Activated CD4-positive, alpha-beta T cell treated with anti-CD3 and anti-CD28 coated beads for 36 hours (primary cell): ENCODE measurements around the gene PRKG1. TPM values are rescaled to one million over a fixed set of nuclear protein-coding genes. Genes with fewer than 3 reads are reported as not detected.
"Not testable (repeated sequence)": the region's sequence is repeated elsewhere in the genome, so short reads cannot be mapped to it uniquely, and the experiment has no call there.

Experiments used
- ATAC-seq: fragments of 200-7000 bp; cut with Tn5 transposase; one replicate; pipeline ENCODE4 v1.10.0; 2021; ENCODE audit warnings: mild to moderate bottlenecking, moderate library complexity
- CTCF ChIA-PET: fragments of 350-600 bp; sonication (Branson Sonifier 250); formaldehyde crosslinking; loops from one replicate; lab custom pipeline; 2021; ENCODE audit warnings: antibody characterized with exemption; lab: Charles Lee
- POLR2A ChIA-PET: fragments of 350-600 bp; sonication (Branson Sonifier 250); formaldehyde crosslinking; loops from one replicate; lab custom pipeline; 2021; ENCODE audit warnings: antibody characterized with exemption, inconsistent platforms; lab: Charles Lee
- DNase-seq: peaks from one replicate; pipeline ENCODE4 v3.0.0-alpha.2; 2020
- H3K27ac Mint-ChIP-seq: one replicate; pipeline ENCODE4 v1.8.0; 2021; ENCODE audit warnings: mixed read lengths
- H3K27me3 Mint-ChIP-seq: one replicate; pipeline ENCODE4 v1.8.0; 2021; ENCODE audit warnings: mixed read lengths
- H3K36me3 Mint-ChIP-seq: one replicate; pipeline ENCODE4 v1.8.0; 2021; ENCODE audit warnings: low read depth, mixed read lengths
- H3K4me1 Mint-ChIP-seq: one replicate; pipeline ENCODE4 v1.8.0; 2021; ENCODE audit warnings: mixed read lengths
- H3K4me3 Mint-ChIP-seq: one replicate; pipeline ENCODE4 v1.8.0; 2021; ENCODE audit warnings: mild to moderate bottlenecking, moderate library complexity, mixed read lengths
- H3K9me3 Mint-ChIP-seq: one replicate; pipeline ENCODE4 v1.8.0; 2021; ENCODE audit warnings: low read depth, mixed read lengths
- intact Hi-C, 2 experiments: fragments of 100-400 bp; cut with DNase I in 1 of 2; cut with micrococcal nuclease in 1 of 2; formaldehyde crosslinking; loops; one replicate each; pipeline versions ENCODE4 v1.14.2 to v1.15.1; 2022 to 2024; cut with DNase I, micrococcal nuclease
- total RNA-seq, 2 experiments: library from RNA; stranded (reverse); gene quantifications; one replicate each; pipeline ENCODE4 v1.2.3, GENCODE V29; 2021

PRKG1 gene
- total RNA-seq, 2 experiments from 2014 or later: not detected

DNA sequence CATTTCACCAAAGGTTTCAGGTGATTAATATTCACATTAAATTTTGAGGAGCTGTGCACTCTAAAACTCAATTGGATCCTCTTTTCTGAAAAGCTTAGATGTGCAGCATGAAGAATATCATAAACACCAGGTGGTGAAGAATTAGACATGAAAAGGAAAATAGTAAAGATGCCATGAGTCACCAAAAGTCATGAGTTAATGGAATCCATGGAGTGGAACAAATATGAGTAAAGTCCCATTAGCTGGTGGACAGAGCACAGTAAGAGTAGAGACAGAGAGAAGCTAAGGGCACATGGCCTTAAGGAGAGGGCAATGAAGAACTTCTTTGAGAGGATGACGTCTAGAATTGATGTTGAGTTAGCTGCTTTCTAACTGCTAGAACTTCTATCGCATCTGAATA is 353.5 kb downstream of the PRKG1 start:
- intact Hi-C loops: no loop called here
- DNase-seq (no peak), ATAC-seq (no peak)
- Mint-ChIP-seq H3K4me1 (no peaks in the 10 kb centered on the region), H3K36me3 (no peaks in the 10 kb centered on the region), H3K27ac (no peak overlapping the region), H3K4me3 (no peak overlapping the region), H3K9me3 (no peaks in the 10 kb centered on the region), H3K27me3 (peaks cover 2% of the 10 kb centered on the region)
- ChIA-PET POLR2A (no interaction called here), CTCF (no interaction called here)

DNA sequence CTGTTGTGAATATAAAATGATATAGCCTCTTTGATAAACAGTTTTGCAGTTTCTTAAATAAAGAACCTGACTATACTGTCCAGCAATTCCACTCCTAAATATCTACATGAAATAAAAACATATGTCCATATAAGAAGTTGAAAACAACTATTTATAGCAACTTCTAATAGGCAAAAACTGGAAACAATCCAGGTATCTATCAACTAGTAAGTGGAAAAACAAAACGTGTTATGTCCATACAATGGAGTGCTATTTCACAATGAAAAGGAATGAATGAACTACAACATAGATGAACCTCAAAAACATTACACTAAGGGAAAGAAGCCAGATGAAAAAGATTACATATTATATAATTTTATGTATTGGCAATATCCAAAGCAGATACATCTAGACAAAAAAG is 356.2 kb downstream of the PRKG1 start:
- H3K27me3 Mint-ChIP-seq: peaks cover 2% of the 10 kb centered on the region

DNA sequence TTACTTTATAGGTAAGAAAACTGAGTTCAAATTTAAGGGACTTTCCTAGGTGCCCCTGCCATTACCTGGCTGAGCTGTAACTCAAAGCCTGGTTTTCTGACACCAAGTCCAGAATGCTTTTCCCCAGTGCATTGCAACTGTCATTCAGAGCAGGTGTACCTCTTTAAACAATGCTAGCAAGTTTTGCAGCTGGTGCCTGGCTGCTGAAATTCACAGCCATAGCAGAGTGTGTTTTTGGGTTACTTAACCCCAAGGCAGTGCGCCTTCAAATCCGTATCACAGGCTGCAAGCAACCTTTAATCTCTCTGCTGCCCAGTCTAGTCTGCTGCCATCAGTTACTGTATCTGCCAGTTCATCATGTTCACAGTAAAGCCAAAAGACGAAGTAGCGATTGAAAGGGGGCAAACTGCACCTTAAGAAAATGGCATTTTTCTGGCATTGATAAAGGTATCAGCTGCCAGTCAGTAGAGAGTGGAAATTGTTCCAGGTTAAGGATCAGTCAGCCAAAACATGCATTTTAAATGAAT is 359.7 kb downstream of the PRKG1 start:
- Mint-ChIP-seq H3K4me1 (no peaks in the 10 kb centered on the region), H3K9me3 (no peaks in the 10 kb centered on the region), H3K36me3 (no peaks in the 10 kb centered on the region), H3K27me3 (no peaks in the 10 kb centered on the region), H3K4me3 (no peak overlapping the region), H3K27ac (no peak overlapping the region)
- DNase-seq: no peak
- intact Hi-C loops: no loop called here
- ChIA-PET POLR2A (no interaction called here), CTCF (interaction anchor here (0.6 kb wide), 1 partner anchor 227 kb away, joined by 3 read pairs; no protein-coding TSS in a partner anchor)
- no peak for ATAC-seq

More for the DNA sequence above, 356.2 kb downstream of the PRKG1 start:
- CTCF ChIA-PET: interaction anchor here (0.5 to 1.3 kb wide), 2 partner anchors 8 to 11 kb away, joined by 3 read pairs; no protein-coding TSS in a partner anchor
- Mint-ChIP-seq H3K36me3 (no peaks in the 10 kb centered on the region), H3K4me3 (no peak overlapping the region), H3K9me3 (no peaks in the 10 kb centered on the region), H3K4me1 (no peaks in the 10 kb centered on the region), H3K27ac (no peak overlapping the region)
- intact Hi-C loops: no loop called here
- ATAC-seq: no peak
- no peak for DNase-seq
- POLR2A ChIA-PET: no interaction called here

DNA sequence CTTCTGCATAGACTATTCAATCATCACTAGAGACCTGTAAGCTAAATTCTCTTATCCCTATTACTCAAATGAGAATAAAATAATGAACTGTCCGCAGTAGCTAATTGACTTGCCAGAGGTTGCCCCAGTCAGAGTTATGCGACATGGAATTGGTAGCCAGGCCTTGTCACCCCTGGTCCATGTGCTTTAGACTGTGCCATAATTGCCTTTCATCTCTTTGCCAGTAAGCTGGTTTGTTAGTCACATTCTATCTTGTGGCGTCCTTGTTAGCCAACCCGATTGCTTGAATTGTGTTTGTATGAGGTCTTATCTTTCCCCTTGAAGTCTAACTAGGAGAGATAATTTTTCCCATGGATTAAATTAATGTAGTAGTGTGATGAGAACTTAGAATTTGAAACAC is 362.5 kb downstream of the PRKG1 start:
- ChIA-PET CTCF (no interaction called here), POLR2A (no interaction called here)
- Mint-ChIP-seq H3K36me3 (no peaks in the 10 kb centered on the region), H3K27ac (no peak overlapping the region), H3K4me3 (no peak overlapping the region), H3K9me3 (no peaks in the 10 kb centered on the region), H3K27me3 (no peaks in the 10 kb centered on the region), H3K4me1 (no peaks in the 10 kb centered on the region)
- ATAC-seq (no peak), DNase-seq (no peak)
- intact Hi-C loops: no loop called here

DNA sequence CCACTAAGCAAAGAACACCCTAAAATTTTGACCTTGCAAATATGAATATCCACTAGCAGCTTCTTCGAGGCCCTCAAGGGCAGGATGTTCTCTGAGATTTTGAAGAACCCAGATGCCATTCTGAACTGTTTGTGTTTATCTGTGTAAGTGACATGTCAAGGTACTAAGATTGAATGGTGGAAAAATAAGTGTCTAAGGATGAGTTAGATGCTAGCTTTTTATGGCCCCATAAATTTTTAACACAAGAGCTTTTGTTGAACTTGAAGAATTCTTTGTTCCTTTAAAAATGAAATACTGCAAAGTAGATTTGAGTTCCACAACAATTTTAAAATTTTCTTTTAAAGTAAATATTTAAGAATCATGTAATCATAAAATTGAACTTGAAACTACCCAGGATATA is 365.4 kb downstream of the PRKG1 start:
- Mint-ChIP-seq H3K4me3 (no peak overlapping the region), H3K27ac (no peak overlapping the region), H3K9me3 (no peaks in the 10 kb centered on the region), H3K4me1 (no peaks in the 10 kb centered on the region), H3K27me3 (no peaks in the 10 kb centered on the region), H3K36me3 (no peaks in the 10 kb centered on the region)
- DNase-seq: no peak
- no peak for ATAC-seq
- intact Hi-C loops: no loop called here
- ChIA-PET POLR2A (no interaction called here), CTCF (no interaction called here)

DNA sequence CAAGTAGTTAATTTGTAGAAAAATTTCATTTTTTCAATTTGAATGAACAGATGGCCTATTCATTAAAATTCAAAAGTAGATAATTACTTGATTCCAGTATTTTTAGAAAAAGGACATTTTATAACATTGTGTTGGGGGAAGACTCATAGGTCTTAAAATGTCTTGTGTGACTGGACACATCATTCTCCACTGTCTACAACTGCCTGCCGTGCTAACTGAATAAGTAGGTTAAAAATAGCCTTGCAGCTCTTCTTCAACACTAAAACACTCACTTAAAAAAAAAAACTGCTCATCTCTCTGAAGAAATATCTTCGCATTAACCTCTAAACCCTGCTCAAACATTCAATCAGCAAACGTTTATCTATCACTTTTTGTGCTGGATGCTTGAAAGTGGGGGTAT is 371.3 kb downstream of the PRKG1 start:
- DNase-seq (no peak), ATAC-seq (no peak)
- H3K27ac Mint-ChIP-seq: no peak overlapping the region
- H3K36me3 Mint-ChIP-seq: no peaks in the 10 kb centered on the region
- no peaks in the 10 kb centered on the region for H3K27me3 Mint-ChIP-seq
- intact Hi-C loops: no loop called here
- POLR2A ChIA-PET: no interaction called here
- no peak overlapping the region for H3K4me3 Mint-ChIP-seq
- CTCF ChIA-PET: no interaction called here
- H3K4me1 Mint-ChIP-seq: no peaks in the 10 kb centered on the region
- no peaks in the 10 kb centered on the region for H3K9me3 Mint-ChIP-seq

DNA sequence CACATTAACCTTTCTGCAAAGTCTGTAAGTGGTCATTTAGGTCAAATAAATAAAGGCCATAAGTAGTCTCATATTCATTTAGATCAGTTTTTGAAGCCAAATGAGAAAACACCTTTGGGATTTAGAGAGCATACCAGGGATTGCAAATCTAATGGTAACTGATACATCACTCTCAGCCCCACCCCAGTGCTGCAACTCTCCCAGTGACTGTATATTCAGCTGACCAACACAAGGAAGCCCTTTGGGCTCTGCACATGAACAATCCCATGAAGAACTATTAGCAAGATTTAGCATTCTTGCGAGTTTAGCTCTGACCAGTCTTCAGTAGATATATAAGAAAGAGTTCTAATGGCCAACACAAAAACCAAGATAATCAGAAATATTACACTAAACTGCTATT is 372.8 kb downstream of the PRKG1 start:
- Mint-ChIP-seq H3K27me3 (no peaks in the 10 kb centered on the region), H3K4me3 (no peak overlapping the region), H3K9me3 (no peaks in the 10 kb centered on the region), H3K27ac (no peak overlapping the region), H3K4me1 (no peaks in the 10 kb centered on the region), H3K36me3 (no peaks in the 10 kb centered on the region)
- POLR2A ChIA-PET: no interaction called here
- CTCF ChIA-PET: no interaction called here
- ATAC-seq: no peak
- intact Hi-C loops: no loop called here
- DNase-seq: no peak

DNA sequence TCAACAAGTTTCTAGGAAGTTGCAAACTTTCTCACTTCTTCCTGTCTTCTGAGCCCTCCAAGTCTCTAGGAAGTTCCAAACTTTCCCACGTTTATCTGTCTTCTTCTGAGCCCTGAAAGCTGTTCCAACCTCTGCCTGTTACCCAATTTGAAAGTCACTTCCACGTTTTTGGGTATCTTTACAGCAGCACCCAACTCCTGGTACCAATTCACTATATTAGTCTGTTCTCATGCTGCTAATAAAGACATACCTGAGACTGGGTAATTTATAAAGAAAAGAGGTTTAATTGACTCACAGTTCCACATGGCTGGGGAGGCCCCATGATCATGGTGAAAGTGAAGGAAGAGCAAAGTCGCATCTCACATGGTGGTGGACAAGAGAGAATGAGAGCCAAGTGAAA is 381.5 kb downstream of the PRKG1 start:
- intact Hi-C loops, H3K4me3 Mint-ChIP-seq, CTCF ChIA-PET, H3K27ac Mint-ChIP-seq, H3K9me3 Mint-ChIP-seq, H3K27me3 Mint-ChIP-seq, DNase-seq, ATAC-seq, H3K36me3 Mint-ChIP-seq, H3K4me1 Mint-ChIP-seq, POLR2A ChIA-PET: not testable (repeated sequence)

DNA sequence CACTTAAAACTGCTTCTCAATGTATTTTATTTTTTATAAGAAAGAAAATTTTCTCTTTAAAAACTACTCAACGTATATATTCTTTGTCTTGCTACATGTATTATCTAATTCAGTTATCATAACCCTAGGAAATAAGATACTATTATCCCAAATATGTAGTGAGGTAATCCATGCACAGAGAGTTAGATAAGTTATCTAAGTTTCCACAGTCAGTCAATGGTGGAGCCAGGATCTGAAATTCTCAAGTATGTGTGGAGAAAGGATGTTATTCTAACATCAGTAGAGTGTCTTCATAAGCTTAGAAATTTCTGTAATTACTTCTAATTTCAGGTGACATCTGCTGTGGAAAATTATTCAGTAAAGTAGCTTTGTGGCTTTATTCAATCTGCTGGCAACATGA is 385.2 kb downstream of the PRKG1 start:
- H3K27me3 Mint-ChIP-seq: no peaks in the 10 kb centered on the region
- H3K36me3 Mint-ChIP-seq: no peaks in the 10 kb centered on the region
- H3K27ac Mint-ChIP-seq: no peak overlapping the region
- intact Hi-C loops: no loop called here
- POLR2A ChIA-PET: no interaction called here
- no peak for ATAC-seq
- CTCF ChIA-PET: interaction anchor here (0.5 kb wide), 1 partner anchor 14 kb away, joined by 4 read pairs; no protein-coding TSS in a partner anchor
- no peak for DNase-seq
- H3K9me3 Mint-ChIP-seq: peaks cover 3% of the 10 kb centered on the region
- no peak overlapping the region for H3K4me3 Mint-ChIP-seq
- no peaks in the 10 kb centered on the region for H3K4me1 Mint-ChIP-seq

DNA sequence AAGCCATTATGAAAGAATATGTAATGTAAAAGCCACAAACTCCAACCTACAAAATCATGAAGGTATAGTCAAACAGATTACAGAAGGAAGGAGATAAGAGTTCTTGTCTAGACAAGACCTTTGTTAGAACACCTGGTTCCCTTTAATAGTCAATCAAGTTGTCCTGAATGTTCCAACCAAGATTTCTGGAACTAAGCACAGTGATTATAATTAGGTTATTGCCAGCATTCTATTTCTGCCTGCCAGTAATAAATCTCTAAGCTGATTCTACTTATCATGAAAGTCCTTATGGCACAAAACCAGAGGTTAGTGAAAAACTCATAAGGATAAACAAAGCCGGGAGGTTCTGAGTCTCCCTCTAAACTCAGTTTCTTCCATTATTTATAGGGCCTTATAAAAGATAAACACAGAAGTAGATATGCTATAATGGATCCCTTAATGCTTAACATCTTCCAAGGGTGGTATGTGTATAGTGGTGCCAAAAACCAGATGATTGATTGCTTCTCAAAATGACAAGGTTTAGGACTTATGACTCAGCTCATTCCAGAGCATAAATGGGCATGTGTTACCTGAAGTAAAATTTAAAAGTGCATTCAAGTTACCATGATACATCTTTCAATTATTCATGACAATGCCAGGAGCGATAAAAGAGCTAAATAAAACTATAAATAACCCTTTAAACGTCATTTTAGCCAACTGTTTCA is 387.9 kb downstream of the PRKG1 start:
- no peaks in the 10 kb centered on the region for H3K9me3 Mint-ChIP-seq
- H3K27ac Mint-ChIP-seq: no peak overlapping the region
- intact Hi-C loops: no loop called here
- H3K4me1 Mint-ChIP-seq: no peaks in the 10 kb centered on the region
- no peak overlapping the region for H3K4me3 Mint-ChIP-seq
- ChIA-PET CTCF (no interaction called here), POLR2A (no interaction called here)
- no peaks in the 10 kb centered on the region for H3K36me3 Mint-ChIP-seq
- no peak for ATAC-seq
- no peak for DNase-seq
- no peaks in the 10 kb centered on the region for H3K27me3 Mint-ChIP-seq

DNA sequence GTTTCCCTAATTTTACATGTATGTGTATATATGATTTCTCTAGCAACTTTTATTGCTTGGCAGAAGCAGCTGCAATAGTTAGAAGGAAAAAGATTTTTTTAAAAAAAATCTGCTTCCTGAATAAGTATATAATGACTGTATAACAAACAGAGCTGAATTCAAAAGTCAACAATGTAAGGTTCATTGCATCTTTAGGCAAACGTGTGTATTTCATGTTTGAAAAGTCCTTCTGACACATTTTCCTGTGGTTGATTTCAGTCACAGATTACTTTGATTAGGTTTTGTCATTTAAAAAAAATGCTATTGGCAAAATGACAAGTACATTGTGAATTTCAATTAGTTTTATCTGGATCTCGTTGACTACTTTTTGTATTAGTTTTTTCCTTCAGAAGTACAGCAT is 394.1 kb downstream of the PRKG1 start:
- ATAC-seq: no peak
- Mint-ChIP-seq H3K4me1 (no peaks in the 10 kb centered on the region), H3K9me3 (no peaks in the 10 kb centered on the region), H3K36me3 (no peaks in the 10 kb centered on the region), H3K27me3 (no peaks in the 10 kb centered on the region), H3K27ac (no peak overlapping the region), H3K4me3 (no peak overlapping the region)
- intact Hi-C loops: no loop called here
- POLR2A ChIA-PET: no interaction called here
- no peak for DNase-seq
- CTCF ChIA-PET: no interaction called here

DNA sequence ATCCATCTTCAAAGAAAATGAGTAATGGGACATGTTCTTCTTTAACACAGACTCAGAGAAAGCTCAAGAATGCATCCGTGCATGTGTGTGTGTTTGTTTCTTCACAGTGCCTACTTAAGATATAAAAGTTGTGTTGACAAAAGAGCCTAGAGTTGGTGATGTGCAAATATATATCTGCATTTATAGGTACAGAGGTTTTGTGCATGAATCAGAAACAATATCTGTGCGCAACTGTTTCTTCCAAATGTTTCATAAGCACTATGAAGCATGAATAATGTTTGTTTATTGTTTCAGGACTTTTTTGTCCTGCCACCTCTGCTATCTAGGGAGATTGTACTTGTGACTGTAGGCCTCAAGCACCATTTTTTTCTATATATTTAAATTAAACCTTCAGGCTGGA is 395.4 kb downstream of the PRKG1 start:
- H3K4me1 Mint-ChIP-seq: no peaks in the 10 kb centered on the region
- H3K9me3 Mint-ChIP-seq: no peaks in the 10 kb centered on the region
- H3K27me3 Mint-ChIP-seq: no peaks in the 10 kb centered on the region
- ATAC-seq: no peak
- DNase-seq: no peak
- intact Hi-C loops: no loop called here
- H3K27ac Mint-ChIP-seq: no peak overlapping the region
- CTCF ChIA-PET: no interaction called here
- POLR2A ChIA-PET: no interaction called here
- no peak overlapping the region for H3K4me3 Mint-ChIP-seq
- no peaks in the 10 kb centered on the region for H3K36me3 Mint-ChIP-seq
